ENCODE measurements around the gene LARP4B.
"Not testable (repeated sequence)": the region's sequence is repeated elsewhere in the genome, so short reads cannot be mapped to it uniquely, and the experiment has no call there.

LARP4B gene

DNA sequence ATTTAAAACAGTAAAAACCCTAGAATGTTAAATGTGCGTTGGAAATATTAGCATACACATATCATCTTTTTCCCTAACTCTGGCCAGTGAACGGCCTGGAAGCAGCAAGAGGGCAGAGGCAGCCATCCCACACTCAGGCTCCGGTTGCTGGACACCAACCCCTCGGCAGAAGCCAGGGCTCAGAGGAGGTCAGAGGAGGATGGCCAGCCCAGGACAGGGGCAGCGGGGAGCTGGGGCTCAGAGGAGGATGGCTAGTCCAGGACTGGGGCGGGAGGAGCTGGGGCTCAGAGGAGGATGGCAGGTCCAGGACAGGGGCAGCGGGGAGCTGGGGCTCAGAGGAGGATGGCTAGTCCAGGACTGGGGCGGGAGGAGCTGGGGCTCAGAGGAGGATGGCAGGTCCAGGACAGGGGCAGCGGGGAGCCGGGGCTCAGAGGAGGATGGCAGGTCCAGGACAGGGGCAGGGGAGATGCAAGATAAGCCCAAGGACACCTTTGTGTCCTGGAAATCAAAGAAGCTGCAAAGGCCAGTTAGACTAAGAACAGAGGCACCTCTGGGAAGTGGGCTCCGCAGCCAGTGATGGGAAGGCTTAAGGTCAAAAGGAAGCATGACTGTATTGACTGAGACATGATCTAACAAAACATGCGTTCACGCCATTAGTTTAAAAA is 161.3 kb downstream of the LARP4B start:
- not testable (repeated sequence) for DNase-seq (ENCODE audit: low read depth, low spot score)

DNA sequence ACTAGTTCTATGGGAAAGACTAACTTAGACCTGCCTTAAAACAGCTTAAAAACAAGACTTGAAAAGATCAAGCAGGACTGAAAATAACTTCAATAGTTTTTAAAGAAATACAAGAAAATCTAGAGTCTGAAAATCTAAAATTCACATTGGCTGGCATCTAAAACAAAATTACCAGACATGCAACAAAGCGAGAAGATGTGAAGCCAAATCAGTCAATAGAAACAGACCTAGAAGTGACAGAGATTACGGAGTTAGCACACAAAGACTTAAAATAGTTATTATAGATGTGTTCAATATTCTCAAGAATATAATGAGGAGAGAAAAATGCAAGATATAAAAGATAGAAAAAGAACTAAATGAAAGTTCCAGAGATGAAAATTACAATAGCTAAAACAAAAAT is 163.7 kb downstream of the LARP4B start:
- DNase-seq (ENCODE audit: low read depth, low spot score), result no peak

DNA sequence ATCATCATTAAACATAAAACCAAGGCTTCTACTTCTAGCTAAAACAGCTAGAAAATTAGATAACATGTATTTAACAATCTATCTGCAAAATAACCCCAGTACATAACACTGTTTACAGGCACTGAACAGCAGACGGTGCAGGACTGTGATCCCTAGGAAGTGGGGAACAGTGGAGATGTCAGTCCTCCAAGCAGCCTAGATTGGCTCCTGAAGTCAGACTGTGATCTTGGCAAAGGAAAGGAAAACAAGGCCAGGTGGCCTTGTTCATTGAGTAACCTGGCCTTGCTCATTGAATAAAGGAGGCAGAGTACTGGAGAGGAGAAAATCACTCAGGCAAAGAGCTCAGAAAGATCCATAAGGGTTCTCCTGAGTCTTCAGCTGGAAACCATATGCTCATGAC is 164.3 kb downstream of the LARP4B start:
- no peak for DNase-seq (ENCODE audit: low read depth, low spot score)

DNA sequence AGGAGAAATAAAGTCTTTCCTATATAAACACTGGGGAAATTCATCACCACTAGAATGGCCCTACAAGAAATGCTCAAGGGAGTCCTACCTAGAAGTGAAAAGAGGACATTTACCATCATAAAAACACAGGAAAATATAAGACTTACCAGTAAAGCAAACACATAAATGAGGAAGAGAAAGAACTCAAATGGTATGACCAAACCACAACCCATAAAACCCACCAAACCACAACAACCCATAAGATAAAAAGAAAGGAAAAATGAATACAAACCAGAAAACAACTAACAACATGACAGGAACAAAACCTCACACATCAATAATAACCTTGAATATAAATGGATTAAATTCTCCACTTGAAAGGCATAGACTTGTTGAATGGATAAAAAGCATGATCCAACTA is 170.1 kb downstream of the LARP4B start:
- DNase-seq (ENCODE audit: low read depth, low spot score), result no peak

DNA sequence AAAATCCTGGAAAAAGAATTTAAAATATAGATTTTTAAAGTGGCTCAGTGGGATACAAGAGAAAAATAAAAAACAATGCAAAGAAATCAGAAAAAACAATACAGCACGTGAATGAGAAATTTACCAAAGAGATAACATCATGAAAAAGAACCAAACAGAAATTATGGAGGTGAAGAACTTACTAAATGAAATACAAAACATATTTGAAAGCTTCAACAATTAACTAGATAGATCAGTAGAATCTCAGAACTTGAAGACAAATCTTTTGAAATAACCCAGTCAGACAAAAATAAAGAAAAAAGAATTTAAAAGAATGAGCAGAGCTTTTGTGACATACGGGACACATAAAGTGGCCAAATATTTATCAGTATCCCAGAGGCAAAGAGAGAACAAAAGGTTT is 170.9 kb downstream of the LARP4B start:
- no peak for DNase-seq (ENCODE audit: low read depth, low spot score)

DNA sequence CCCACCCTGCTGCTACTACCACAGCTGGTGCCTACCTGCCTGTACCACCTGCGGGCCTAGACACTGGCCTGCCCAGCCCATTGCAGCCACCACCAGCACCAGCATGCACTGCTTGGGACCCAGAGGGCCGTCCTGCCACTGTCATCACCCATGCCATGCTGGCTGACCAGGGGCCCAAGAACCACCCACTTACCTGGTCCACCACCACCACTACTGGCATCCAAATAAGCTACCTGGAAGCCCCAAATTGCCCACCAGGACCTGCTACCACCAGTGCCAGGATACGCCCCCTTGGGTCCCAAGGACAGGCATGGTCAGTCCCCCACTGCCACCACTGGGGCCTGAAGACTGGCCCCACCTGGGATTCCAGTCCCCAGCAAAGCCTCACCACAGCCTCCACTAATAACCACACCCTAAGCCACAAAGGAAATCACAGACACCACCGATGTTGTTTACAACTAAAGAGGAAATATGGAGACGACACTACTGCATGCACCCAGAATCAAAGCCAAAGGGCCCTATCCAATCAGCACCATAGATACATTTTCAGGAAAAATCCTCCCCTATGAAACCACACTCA is 171.5 kb downstream of the LARP4B start:
- no peak for DNase-seq (ENCODE audit: low read depth, low spot score)
